ENCODE data around the gene UNC13B.

Gene UNC13B

GRCh38 chr9:35340046-35340445 is 178.2 kb downstream of the UNC13B start:
- no peak for DNase-seq

GRCh38 chr9:35341021-35341420 is 179.2 kb downstream of the UNC13B start:
- no peak for DNase-seq

- no peak for DNase-seq
These were observed 179.8 kb downstream of the UNC13B start for GRCh38 chr9:35341585-35341984.

GRCh38 chr9:35342221-35342958 is 180.6 kb downstream of the UNC13B start:
- DNase-seq, result no peak

GRCh38 chr9:35348109-35348508 is 186.3 kb downstream of the UNC13B start:
- no peak for DNase-seq

- DNase-seq, result no peak
These were observed 187.6 kb downstream of the UNC13B start for GRCh38 chr9:35349287-35349990.

GRCh38 chr9:35350212-35350611 is 188.4 kb downstream of the UNC13B start:
- DNase-seq, result no peak

GRCh38 chr9:35350827-35351549 is 189.2 kb downstream of the UNC13B start:
- DNase-seq, result no peak

GRCh38 chr9:35353731-35354365 is 192.0 kb downstream of the UNC13B start:
- no peak for DNase-seq

GRCh38 chr9:35355939-35356338 is 194.1 kb downstream of the UNC13B start:
- DNase-seq, result no peak

GRCh38 chr9:35357116-35357515 is 195.3 kb downstream of the UNC13B start:
- DNase-seq, result no peak

- no peak for DNase-seq
These were observed 196.0 kb downstream of the UNC13B start for GRCh38 chr9:35357826-35358225.

GRCh38 chr9:35364817-35365585 is 203.2 kb downstream of the UNC13B start:
- DNase-seq, result no peak

GRCh38 chr9:35366627-35367026 is 204.8 kb downstream of the UNC13B start:
- no peak for DNase-seq

GRCh38 chr9:35367451-35367850 is 205.6 kb downstream of the UNC13B start:
- DNase-seq, result no peak

GRCh38 chr9:35370241-35370640 is 208.4 kb downstream of the UNC13B start:
- no peak for DNase-seq

- no peak for DNase-seq
These were observed 212.6 kb downstream of the UNC13B start for GRCh38 chr9:35374436-35374835.

- no peak for DNase-seq
These were observed 213.1 kb downstream of the UNC13B start for GRCh38 chr9:35374910-35375309.

GRCh38 chr9:35380039-35380438 is 218.2 kb downstream of the UNC13B start:
- DNase-seq, result no peak

- DNase-seq, result no peak
These were observed 218.8 kb downstream of the UNC13B start for GRCh38 chr9:35380619-35381018.

- no peak for DNase-seq
These were observed 223.2 kb downstream of the UNC13B start for GRCh38 chr9:35385042-35385441.

GRCh38 chr9:35395076-35395705 is 233.4 kb downstream of the UNC13B start:
- DNase-seq, result no peak

Measured in NCI-H1105 (cell line).